ENCODE measurements around the gene ADGRD1.

ADGRD1 gene

DNA sequence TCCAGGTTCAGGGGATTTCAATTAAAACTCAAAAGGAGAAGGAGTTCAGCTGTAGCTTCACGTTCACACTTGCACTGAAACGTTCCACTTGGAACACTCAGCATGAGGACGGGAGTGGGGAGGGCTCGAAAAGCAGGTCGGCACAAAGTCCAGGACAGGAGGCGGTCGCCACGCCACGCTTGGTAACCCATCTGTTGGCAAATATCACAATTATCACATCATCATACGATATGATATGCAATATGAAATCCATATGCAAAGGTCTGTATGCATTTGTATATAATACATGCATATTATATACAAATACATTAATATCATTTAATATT, 17.2 kb downstream of the ADGRD1 start:
- TF ChIP-seq, protein P1, sequence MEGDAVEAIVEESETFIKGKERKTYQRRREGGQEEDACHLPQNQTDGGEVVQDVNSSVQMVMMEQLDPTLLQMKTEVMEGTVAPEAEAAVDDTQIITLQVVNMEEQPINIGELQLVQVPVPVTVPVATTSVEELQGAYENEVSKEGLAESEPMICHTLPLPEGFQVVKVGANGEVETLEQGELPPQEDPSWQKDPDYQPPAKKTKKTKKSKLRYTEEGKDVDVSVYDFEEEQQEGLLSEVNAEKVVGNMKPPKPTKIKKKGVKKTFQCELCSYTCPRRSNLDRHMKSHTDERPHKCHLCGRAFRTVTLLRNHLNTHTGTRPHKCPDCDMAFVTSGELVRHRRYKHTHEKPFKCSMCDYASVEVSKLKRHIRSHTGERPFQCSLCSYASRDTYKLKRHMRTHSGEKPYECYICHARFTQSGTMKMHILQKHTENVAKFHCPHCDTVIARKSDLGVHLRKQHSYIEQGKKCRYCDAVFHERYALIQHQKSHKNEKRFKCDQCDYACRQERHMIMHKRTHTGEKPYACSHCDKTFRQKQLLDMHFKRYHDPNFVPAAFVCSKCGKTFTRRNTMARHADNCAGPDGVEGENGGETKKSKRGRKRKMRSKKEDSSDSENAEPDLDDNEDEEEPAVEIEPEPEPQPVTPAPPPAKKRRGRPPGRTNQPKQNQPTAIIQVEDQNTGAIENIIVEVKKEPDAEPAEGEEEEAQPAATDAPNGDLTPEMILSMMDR (IDR thresholded peaks at IDR 0.05) = no peak
- no peak overlapping the region for H3K4me3 ChIP-seq
- no peaks in the 10 kb centered on the region for H3K27me3 ChIP-seq
- H3K36me3 ChIP-seq = peaks cover 0 to 13% (median 0%) of the 10 kb centered on the region in 3 donors
- no peak for DNase-seq
- H3K4me1 ChIP-seq = no peaks in the 10 kb centered on the region
- intact Hi-C loops (cut with DNase I; ENCODE audit: low total_unique reads) = no loop called here
- no peaks in the 10 kb centered on the region for H3K9me3 ChIP-seq
- no peak overlapping the region for H3K27ac ChIP-seq

DNA sequence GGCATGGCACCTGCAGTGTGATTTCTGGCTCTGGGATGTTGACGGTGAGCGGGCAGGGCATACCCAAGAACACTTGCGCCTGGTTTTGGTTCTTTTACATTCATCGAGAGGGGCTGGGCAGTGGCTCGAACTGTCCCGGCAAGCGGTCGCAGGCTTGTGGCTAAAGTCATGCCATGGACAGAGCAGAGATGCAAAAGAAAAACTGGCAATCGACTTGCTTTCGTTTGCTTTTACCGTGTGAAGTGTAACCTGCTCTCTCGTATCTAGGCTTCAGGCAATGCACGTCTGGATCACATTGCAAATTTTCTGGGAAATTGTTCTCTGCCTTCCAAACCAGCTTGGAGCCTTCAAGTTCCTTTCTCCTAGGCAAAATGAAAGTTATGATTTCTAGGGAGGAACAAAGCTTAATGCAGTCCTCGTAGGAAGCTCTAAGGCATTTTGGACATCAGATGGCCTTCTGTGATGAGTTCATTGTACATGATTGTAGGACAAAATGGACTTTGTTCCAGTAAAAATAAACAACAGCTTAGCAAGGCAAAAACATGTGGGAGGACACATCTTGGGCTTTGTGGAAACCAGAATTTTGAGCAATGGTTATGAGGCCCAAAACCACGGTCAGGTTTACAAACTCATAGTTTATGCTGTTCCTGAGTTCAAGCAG, 18.3 kb downstream of the ADGRD1 start:
- no peak overlapping the region for H3K4me3 ChIP-seq
- intact Hi-C loops (cut with DNase I; ENCODE audit: low total_unique reads) = no loop called here
- H3K36me3 ChIP-seq = peaks cover 0 to 13% (median 0%) of the 10 kb centered on the region in 3 donors
- no peak for DNase-seq
- H3K27ac ChIP-seq = no peak overlapping the region
- no peaks in the 10 kb centered on the region for H3K4me1 ChIP-seq
- H3K27me3 ChIP-seq = no peaks in the 10 kb centered on the region
- H3K9me3 ChIP-seq = no peaks in the 10 kb centered on the region
- TF ChIP-seq, protein P1 (IDR thresholded peaks at IDR 0.05) = no peak

DNA sequence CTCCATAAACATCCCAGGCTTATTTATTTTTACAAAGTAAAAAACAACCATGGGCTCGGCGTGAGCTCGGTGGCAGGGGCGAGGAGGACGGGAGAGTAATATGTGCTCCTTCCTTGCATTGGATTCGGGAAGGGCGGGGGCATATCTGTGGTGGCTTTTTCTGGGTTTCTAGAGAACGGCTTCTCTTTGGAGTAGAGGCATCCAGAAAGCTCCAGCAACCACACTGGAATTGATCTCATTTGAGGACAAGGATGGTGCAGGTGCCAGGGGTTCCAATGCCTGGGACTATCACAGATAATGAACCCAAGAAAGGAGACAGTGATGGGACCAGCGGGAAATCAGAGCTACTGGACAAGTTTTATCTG, 18.9 kb downstream of the ADGRD1 start:
- H3K27ac ChIP-seq = no peak overlapping the region
- intact Hi-C loops (cut with DNase I; ENCODE audit: low total_unique reads) = no loop called here
- H3K36me3 ChIP-seq = peaks cover 0 to 13% (median 0%) of the 10 kb centered on the region in 3 donors
- TF ChIP-seq, protein P1 (IDR thresholded peaks at IDR 0.05) = no peak
- no peaks in the 10 kb centered on the region for H3K4me1 ChIP-seq
- no peak overlapping the region for H3K4me3 ChIP-seq
- DNase-seq = no peak
- H3K9me3 ChIP-seq = no peaks in the 10 kb centered on the region
- H3K27me3 ChIP-seq = no peaks in the 10 kb centered on the region

DNA sequence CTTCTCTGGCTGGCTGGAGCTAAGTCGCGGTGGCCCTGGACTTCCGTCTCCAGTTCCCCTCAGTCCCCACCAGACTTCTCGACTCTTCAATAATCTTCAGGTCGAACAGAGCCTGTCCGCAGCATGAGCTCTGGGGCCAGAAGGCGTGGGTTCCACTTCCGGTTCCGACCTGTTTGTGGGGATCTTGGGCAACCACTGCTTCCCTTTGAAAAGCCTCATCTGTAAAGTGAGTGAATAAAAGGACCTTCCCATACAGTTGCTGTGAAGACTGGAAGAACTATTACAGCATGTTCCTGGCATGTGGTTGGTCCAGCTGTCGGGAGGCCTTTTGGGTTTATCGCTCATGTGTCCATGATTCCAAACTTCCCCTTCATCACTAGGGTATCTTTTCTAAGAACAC, 19.4 kb downstream of the ADGRD1 start:
- DNase-seq = no peak
- Histone ChIP-seq H3K36me3 (peaks cover 0 to 13% (median 0%) of the 10 kb centered on the region in 3 donors), H3K9me3 (no peaks in the 10 kb centered on the region), H3K27me3 (no peaks in the 10 kb centered on the region), H3K4me3 (no peak overlapping the region), H3K4me1 (no peaks in the 10 kb centered on the region), H3K27ac (no peak overlapping the region)
- intact Hi-C loops (cut with DNase I; ENCODE audit: low total_unique reads) = no loop called here
- TF ChIP-seq, protein P1 (IDR thresholded peaks at IDR 0.05) = no peak

DNA sequence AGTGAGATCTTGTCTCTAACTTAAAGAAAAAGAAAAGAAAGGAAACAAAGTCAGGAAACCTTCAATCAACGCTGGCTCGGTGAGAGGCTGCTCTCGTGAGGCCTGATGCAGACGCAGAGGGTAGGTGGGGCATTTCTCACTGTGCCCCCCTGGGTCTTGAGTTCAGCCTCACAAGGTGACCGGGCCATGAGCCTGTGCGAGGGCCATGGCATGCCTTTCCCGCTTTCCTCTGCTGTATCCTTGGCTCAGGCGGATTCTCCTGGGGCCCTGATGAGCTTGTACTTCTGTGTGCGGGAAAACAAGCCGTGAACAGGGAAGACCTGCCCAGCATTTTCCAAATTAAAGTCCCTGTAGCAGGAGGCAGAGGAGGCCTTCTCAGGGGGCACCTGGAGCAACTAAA, 20.2 kb downstream of the ADGRD1 start:
- TF ChIP-seq, protein P1 (IDR thresholded peaks at IDR 0.05) = no peak
- no peaks in the 10 kb centered on the region for H3K27me3 ChIP-seq
- no peak overlapping the region for H3K27ac ChIP-seq
- no peaks in the 10 kb centered on the region for H3K4me1 ChIP-seq
- no peaks in the 10 kb centered on the region for H3K9me3 ChIP-seq
- peaks cover 0 to 13% (median 0%) of the 10 kb centered on the region in 3 donors for H3K36me3 ChIP-seq
- no peak for DNase-seq
- H3K4me3 ChIP-seq = no peak overlapping the region
- intact Hi-C loops (cut with DNase I; ENCODE audit: low total_unique reads) = no loop called here

DNA sequence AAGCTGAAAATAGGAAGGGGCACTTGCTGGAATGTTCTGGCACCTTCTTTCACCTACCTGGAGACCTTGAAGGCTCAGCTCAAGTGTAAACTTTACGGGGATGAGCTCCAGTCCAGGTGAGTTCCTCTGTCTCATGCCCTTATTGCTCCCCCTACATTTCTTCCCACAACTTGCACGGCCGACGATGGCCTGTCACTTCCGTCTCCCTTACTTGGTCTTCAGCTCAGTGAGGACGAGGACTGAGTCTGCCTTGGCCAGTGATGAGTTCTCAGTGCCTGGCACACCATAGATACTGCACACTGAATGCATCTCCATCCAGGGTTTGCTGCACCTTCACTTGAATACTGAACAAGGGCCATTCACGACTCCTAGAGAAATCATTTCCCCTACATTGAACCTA, 21.4 kb downstream of the ADGRD1 start:
- intact Hi-C loops (cut with DNase I; ENCODE audit: low total_unique reads) = no loop called here
- Histone ChIP-seq H3K36me3 (peaks cover 0 to 13% (median 0%) of the 10 kb centered on the region in 3 donors), H3K27ac (no peak overlapping the region), H3K4me1 (no peaks in the 10 kb centered on the region), H3K4me3 (no peak overlapping the region), H3K27me3 (no peaks in the 10 kb centered on the region), H3K9me3 (no peaks in the 10 kb centered on the region)
- TF ChIP-seq, protein P1 (IDR thresholded peaks at IDR 0.05) = no peak
- no peak for DNase-seq

Measured in tibial artery (tissue), 4 donors.